ENCODE results near the gene LEMD2. TPM values are rescaled to one million over a fixed set of nuclear protein-coding genes. Genes with fewer than 3 reads are reported as not detected.
A peak's percentile ranks its signal among the peaks of the same experiment; 100 is the strongest.
"Not testable (repeated sequence)": the region's sequence is repeated elsewhere in the genome, so short reads cannot be mapped to it uniquely, and the experiment has no call there.

LEMD2 gene
- polyA plus RNA-seq (ENCODE audit: insufficient read length in 4 of 4): 10 to 100 TPM; 61.7 to 65.0 (median 64.1) TPM

DNA sequence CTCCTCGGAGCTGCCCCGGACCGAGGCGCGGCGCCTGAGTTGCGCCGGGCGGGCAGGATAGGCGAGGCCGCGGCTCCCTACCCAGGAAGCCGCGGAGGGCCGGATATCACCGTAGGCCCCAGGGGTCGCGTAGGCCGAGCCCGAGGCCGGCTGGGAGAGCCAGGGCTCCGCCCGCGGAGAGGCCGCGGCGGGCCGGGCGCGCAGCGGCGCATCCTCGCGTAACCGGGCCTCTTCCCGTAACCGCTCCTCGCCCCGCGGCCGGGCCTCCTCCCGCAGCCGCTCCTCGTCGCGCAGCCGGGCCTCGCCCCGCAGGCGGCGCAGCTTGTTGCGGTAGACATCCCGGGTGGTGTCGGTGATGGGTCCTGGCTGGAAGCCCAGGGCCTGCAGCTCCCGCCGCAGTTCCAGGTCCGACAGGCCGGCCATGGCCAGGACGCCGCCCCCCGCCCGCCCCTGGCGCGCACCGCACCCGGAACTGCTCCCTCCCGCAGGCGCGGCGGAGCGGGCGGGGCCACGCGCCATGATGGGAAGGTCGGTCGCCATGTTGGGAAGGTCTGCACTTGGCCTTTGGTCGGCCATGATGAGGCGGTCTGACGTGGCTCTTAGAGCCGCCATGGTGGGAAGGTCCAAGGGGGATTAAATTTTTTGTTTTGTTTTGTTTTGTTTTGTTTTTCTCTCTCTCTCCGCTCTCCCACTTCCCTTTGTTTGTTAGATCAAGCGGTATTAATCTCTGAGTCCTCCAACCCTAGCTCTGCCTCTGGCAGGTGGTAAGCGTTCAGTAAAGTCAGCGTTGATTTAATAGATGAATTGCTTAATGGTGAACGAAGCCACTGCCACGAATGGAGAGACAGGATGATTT lies at the start of gene LEMD2:
TSS of gene LEMD2 (minus strand) at position 437 of the 856 bp plus-strand sequence. CDS start at position 423, 14 bp downstream.
- peak; percentile 84 to 91 (median 89) for DNase-seq (ENCODE audit: low read depth in 4 of 4, low spot score in 3 of 4)

DNA sequence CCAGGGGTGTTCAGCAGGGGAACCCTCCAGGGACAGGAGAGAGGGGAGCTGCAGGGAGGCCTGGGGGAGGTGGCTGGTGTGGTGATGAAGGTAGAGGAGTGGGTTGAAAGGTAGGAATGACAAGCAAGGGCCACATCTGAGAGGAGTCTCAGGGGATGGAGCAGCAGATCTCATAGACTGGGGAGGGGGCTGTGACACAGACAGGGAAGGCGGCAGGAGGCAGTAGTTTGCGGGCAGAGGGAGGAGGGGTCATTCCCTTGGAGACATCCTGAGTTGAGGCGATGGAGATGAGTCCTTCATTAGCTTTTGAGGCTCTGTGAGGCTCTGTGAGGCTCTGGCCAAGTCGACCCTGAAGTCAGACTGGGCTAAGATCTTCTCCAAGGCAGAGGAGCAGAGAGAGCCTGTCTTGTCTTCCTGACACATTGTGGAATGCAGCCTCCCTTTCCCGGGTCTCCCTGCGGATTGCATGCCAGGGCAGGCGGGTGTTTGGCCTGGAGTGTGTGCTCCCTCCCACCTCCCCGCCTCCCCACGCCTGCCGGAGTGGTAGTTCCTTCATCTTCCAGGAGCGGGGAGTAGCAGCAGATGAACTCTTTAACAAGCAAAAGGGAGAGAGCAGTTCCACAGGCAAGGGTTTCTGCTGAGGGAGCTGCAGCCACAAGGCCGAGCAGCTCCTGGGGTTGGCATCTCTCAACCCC lies 49.2 kb upstream of the LEMD2 start:
- DNase-seq (ENCODE audit: low read depth in 4 of 4, low spot score in 3 of 4): no peak

DNA sequence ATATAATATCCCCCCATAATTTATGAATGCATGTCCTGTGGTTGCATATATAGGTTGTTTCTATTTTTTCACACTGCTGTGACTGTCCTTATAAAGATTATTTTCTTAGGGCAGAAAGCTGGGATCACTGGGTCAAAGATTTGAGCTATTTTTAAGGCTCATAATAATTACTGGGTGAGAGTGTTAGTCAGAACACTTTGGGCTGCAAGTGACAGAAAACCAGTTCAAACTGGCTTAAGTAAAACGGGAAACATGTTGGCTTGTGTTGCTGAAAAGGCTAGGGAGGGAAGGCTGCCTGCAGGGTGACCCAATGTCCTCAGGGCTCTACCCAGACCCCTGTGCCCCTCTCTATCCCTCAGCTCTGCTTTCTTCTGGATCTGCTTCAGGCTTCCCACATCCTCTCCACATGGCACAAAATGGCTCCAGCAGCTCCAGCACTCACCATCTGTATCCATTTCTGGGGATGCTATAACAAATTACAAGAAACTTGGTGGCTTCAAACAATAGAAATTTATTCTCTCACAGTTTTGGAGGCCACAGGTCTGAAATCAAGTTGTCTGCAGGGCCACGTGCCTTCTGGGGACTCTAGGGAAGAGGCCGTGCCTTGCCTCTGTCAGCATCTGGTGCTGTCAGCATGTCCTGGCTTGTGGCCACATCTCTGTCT lies 48.0 kb upstream of the LEMD2 start:
- DNase-seq (ENCODE audit: low read depth in 4 of 4, low spot score in 3 of 4): no peak

DNA sequence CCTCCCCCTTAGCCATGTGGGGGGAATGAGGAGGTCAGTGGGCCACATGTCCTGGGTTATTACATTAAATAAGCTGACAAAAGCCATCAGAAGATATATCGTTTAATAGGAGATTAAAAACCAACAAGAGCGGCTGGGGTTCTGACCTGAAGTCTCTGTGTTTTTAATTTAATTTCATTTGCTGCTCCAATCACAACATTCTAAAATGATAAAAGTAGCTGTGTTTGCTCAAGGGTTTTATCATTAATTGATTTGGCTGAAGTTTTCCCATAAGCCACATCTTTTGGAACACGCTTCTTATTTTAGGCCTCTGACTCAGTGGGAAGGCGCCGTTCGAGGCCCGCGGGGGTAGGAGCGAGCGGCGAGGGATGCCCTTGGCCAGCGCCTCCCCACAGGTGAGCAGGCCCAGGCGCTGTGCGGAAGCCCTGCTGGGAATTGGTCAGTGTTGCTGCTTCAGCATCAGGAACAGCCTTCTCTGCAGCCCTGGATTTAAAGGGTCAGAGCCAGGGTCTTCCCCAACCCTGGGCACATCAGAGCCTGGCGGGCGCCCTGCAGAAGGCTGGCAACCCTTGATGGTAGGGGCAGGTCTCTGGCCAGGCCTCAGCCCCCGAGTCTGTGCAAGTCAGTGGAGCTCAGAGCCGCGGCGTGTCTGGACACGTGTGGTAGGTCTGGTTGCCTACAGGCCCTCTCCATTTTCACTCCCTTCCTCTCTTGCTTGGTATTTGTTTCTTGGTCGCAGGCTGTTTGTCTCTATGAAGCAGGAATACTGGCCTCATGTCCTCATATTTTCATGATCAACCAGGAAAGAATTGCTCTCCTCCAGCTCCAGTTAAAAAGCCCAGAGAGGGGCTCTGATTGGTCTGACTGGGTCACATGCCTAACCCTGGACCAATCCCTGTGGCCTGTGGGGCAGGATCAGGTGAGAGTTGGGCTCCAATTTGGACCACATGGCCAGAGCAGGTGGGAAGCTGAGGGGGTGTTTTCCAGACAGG lies 45.8 kb upstream of the LEMD2 start:
- DNase-seq (ENCODE audit: low read depth in 4 of 4, low spot score in 3 of 4): no peak

DNA sequence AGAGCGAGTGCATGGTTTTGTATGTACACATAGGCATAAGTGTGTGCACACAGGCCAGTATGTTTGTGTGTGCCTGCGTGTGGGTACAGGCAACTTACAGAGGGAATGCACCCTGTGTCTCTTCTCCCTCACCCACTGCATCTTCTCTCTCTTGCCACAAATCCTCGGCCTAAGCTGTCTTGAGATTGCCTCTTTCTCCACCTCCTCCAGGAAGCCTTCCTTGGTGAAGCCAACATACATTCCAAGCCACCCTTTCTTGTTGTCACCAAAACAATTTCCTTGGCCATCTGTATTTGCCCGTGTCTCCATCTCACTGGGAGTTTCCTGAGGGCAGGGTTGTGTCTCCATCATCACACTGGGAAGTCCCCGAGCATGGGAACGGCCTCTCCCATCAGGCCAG lies 44.7 kb upstream of the LEMD2 start:
- no peak for DNase-seq (ENCODE audit: low read depth in 4 of 4, low spot score in 3 of 4)

DNA sequence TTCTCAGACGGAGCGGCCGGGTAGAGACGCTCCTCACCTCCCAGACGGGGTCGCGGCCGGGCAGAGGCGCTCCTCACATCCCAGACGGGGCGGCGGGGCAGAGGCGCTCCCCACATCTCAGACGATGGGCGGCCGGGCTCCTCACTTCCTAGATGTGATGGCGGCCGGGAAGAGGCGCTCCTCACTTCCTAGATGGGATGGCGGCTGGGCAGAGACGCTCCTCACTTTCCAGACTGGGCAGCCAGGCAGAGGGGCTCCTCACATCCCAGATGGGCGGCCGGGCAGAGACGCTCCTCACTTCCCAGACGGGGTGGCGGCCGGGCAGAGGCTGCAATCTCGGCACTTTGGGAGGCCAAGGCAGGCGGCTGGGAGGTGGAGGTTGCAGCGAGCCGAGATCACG lies 43.9 kb upstream of the LEMD2 start:
- not testable (repeated sequence) for DNase-seq (ENCODE audit: low read depth in 4 of 4, low spot score in 3 of 4)

DNA sequence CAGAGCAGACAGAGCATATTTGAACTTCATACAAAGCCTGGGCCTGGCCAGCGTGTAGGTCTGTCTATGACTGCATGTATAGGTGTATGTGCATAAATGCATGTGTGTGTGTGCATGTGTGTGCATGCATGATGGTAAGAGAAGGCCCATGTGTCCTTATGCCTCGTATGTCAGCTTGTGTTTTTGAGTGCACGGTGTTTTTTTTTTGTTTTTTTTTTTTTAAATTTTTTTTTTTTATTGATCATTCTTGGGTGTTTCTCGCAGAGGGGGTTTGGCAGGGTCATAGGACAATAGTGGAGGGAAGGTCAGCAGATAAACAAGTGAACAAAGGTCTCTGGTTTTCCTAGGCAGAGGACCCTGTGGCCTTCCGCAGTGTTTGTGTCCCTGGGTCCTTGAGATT lies 42.8 kb upstream of the LEMD2 start:
- not testable (repeated sequence) for DNase-seq (ENCODE audit: low read depth in 4 of 4, low spot score in 3 of 4)

DNA sequence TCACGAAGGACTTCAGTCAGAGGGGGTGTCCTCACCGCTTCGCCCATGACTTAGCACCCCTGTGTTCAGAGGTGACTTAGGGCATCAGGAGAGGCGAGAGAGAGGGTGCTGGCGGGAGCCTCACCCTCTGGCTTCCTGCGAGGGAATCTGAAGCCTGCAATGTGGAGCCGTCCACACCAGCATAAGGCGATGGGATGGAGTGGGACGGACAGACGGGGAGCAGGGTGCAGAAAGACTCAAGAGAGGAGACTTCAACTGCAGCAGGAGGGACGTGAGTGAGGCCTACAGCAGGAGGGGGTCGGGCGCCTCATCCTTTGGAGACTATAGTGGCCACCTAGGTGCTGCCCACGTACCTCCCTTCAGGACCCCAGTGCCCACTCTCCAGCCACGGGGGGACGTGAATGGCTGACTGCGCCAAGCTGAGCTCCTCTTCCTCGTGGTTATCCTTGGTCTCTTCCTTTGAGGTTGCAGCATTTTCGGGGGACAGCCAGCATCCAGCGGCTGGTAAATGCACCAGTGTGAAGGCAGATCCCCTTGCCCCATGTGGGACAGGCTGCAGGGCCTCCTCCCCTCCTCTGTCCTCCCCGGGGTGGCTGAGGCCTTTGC lies 41.8 kb upstream of the LEMD2 start:
- DNase-seq (ENCODE audit: low read depth in 4 of 4, low spot score in 3 of 4): no peak

DNA sequence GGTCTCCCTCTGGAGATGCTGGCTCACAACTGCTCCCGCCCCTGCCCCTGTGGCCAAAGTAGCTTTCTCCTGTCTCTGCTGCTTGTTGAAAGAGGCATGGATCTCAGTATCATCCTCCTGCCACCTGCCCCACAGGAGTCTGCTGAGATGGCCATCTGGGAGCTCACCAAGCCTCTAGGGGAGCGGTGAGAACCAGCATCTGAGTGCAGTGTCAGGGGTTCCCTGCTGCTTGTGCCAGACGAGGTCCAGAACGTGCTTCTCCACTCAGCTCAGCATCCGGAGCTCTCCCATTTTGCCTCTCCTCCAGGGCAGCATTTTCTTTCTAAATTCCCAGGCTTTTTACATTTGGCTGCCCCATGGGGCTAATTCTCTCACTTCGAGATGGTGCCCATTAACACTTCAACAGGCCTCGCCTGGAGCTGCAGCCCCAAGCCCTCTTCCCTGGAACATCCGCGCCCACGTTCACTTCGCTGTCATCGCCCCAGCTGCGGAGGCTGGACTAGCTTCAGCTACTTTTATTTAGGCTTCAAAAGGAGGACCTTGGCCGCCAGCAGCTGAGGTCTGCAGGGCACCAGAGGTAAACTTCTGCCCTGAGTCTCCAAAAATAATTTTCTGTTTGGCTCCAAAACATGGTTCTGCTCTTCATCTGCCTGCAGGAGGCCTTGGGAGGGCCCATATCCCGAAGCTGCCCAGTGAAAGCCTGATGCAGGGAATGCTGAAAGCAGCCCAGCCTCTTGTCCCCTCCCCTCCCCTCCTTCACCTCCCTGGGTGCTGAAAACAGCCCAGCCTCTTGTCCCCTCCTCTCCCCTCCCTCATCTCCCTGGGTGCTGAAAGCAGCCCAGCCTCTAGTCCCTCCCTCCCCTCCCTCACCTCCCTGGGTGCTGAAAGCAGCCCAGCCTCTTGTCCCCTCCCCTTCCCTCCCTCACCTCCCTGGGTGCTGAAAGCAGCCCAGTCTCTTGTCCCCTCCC lies 40.1 kb upstream of the LEMD2 start:
- DNase-seq (ENCODE audit: low read depth in 4 of 4, low spot score in 3 of 4): no peak

DNA sequence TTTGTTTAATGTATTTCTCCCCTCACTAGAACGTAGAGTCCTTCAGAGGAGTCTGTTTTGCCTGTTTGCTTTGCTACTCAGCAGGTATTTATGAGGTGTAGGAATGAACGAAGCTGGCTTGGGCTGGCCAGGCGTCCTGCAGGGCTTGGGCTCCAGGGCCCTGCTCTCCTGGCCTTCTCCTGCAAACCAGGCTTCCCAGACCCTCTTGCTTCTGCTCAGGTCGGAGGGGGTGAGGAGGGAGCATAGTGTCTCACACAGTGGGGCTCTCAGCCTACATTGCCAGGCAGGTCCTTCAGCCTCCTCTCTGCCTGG lies 39.5 kb upstream of the LEMD2 start:
- no peak for DNase-seq (ENCODE audit: low read depth in 4 of 4, low spot score in 3 of 4)

DNA sequence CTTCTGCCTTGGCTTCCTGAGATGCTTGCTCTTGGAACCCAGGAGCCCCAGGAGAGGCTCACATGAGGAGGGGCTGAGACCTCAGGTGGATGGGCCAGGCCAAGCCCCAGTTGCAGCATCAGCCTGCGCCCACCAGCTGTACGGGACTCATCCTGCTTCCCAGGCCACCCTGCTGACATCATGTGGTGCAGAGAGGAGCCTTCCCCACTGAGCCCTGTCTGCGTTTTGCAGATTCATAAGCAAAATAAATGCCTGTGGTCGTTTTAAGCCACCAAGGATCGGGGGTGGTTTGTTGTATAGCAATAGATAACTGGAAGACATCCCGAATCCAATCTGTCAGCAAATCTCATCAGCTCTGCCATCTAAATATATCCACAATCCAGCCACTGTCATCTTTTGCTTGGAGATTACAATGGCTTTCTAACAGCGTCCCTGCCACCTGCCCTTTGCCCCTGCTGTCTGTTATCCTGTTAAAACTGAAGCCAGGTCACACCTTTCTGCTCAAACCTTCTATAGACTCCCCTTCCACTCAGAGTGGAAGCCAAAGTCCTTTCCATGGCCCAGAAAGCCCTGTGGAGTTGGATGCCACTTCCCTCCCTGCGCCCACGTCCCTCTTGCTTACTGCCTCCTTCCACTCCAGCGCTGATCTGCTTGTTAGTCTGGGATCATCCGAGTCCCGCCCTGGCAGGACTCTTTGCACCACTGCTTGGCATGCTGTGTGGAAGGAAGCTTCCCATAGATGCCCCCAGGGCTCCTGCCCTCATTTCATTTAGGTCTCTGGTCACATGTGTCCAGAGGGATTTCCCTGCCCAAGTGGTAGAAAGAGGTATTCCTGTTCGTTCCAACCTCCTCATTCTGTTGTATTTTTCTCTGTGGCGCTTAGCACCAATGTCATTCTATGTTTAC lies 38.9 kb upstream of the LEMD2 start:
- DNase-seq (ENCODE audit: low read depth in 4 of 4, low spot score in 3 of 4): no peak

DNA sequence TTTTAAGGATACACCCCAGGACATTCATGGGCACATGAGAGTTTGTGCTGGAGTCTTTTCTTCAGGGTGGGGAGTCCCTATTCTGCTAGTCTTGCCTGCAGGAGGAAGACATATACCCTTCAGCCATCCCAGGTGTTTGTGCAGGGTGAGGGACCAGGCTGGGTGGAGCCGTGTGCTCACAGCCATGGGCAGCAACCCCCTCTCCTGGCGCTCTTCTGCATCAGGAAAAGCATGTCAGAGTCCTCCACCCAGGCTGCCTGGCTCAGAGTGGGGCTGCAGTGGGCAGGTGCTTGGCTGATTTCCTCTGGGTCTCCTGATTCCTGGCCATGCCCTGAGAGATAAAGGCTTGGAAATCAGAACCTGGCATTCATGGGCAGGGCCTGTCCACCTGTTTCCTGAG lies 37.6 kb upstream of the LEMD2 start:
- DNase-seq (ENCODE audit: low read depth in 4 of 4, low spot score in 3 of 4): no peak

DNA sequence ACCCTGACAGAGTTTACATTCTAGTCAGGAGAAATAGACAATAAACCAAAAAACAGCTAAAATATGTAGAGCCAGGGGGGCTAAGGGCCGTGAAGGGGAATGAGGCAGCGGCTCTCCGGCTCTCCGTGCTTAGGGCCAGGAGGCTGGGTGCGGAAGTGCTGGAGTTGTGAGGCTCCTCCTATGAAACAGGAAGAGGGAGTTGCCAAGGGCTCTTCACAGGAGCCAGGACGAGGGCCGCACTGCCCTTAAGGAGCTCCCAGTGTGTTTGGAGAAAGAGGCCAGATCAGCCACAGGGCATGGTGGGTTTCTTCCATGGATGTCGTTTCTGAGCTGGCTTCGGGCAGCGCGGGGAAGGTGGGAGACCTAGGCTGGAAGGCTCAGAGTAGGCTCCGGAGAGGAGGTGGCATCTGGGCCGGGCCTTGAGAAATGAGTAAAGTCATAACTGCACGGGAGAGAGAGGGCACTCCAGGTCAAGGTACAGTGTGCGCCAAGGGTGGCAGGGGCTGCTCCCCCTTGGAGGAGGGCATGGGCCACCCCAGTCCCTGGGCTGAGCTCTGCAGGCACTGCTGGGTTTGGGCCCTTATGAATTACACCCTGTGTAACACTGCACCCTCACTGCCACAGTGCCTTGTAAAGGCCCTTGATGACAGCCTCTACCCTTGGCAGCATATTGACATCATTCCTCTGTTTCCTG lies 35.7 kb upstream of the LEMD2 start:
- DNase-seq (ENCODE audit: low read depth in 4 of 4, low spot score in 3 of 4): no peak

DNA sequence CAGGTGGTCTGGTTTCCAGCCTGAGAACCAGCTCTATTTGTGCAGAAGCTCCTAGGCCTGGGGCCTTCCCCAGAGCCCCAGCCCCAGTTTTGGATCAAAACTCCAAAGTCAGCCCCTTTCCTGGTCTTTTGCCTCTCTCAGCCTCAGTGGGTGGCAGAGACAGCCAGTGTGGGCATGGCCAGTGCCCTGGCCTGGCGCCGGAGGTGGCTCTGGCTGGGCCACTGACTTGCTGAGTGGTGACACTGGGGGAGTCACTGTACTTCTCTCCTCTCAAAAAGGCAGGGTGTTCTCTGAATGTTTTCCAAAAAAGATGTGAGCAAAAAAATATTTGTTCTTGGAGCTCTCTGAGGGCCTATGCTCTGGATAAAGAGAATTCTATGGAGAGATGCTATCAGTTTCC lies 34.9 kb upstream of the LEMD2 start:
- no peak for DNase-seq (ENCODE audit: low read depth in 4 of 4, low spot score in 3 of 4)

DNA sequence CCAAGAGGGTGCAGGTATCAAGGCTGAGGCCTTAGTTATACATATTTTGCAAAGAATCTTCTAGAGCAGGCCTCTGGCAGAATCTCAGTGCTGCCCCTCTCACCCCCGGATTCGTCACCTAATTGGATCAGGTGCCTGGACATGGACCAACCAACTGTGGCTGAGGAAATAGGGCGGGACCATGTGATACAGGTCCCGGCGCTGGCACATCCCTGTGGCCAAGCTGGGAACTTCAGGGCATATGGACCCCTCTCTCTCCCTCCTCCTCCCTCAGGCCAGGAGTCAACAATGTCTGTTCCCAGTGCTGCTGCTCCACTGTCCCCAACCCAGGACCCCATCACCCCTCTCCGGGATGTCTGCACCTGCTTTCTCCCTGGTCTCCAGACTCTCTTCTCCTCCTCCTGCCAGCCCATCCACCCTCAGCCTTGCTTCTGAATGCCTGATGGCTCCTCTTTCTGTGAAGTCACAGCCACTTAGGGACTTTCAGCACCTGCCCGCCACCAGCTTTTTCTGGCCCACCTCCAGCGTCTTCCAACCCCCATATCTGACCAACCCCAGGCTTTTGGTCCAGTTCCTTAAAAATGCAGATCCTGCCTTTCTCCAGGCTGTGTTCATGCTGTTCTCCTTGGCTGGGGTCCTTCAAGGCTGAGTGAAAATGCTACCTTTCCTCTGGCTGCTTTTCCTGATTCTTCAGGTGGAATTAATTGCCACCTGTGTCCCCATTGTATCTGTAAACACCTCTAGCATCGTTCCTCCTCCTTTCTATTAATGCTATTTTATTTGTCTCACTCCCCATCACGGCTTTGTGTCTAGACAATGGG lies 33.9 kb upstream of the LEMD2 start:
- no peak for DNase-seq (ENCODE audit: low read depth in 4 of 4, low spot score in 3 of 4)

DNA sequence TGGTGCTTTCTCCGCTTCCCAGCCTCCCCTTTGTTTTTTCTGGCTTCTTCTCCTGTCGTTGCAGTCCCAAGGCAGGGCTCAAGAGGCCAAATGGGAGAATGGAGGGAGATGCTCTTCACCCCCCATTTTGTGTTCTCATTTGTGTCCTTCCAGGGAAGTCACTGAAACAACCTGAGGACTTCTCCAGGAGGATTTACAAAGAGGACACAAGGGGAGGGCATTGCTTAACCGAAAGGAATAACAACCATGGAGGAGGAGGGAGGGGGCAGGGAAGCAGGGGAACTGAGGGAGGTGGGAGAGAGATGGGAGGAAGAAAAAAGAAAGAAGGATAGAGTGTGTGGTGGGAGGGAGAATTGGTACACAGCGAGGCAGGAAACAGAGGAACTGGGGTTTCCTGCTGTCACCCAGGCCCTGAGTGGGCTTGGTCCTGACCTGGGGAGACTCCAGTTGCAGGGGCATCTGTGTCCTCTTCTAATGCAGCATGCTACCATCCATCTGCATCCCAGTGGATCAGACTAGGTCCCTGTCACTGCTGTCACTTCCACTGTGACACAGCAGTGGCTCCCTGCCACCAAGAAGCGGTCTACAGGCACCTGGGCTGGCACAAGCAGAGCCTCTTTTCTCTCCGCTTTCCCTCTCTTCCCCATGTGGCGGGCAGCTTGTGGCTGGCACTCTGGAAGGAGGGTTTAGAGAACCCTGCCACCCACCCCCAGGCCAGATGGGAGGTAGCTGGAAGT lies 32.0 kb upstream of the LEMD2 start:
- no peak for DNase-seq (ENCODE audit: low read depth in 4 of 4, low spot score in 3 of 4)

All from right renal pelvis (tissue), 4 donors.